Breast epithelium (tissue), 4 donors: ENCODE data around the gene PSMF1. TPM values are rescaled to one million over a fixed set of nuclear protein-coding genes. Genes with fewer than 3 reads are reported as not detected.

Experiments
- DNase-seq, 2 donors: peaks; one replicate each; pipeline ENCODE4 v3.0.0-alpha.2; 2019; ENCODE audit warnings: low spot score in 2 of 2
- H3K27ac ChIP-seq, 2 donors: fragments of 200-600 bp; sonication (generic) in 1 of 2; one replicate each; pipeline ENCODE4 v1.5.1; 2016 to 2019; ENCODE audit warnings: mild to moderate bottlenecking in 1 of 2
- H3K27me3 ChIP-seq, 2 donors: fragments of 200-600 bp; sonication (generic) in 1 of 2; one replicate each; pipeline versions ENCODE4 v1.5.1 to v1.6.0; 2017 to 2019; ENCODE audit warnings: control low read depth in 1 of 2, mild to moderate bottlenecking in 1 of 2
- H3K36me3 ChIP-seq: fragments of 200-600 bp; one replicate; pipeline ENCODE4 v1.5.1; 2019
- H3K4me1 ChIP-seq, 2 donors: fragments of 200-600 bp; sonication (generic); one replicate each; pipeline ENCODE4 v1.5.1; 2016 to 2019; ENCODE audit warnings: control low read depth in 1 of 2
- H3K4me3 ChIP-seq, 3 donors: fragments of 200-600 bp; sonication (generic); 1 replicate in 2 of 3; 2 replicates in 1 of 3; pipeline ENCODE4 v1.5.1; 2016 to 2019; ENCODE audit warnings: mild to moderate bottlenecking in 3 of 3, moderate library complexity in 2 of 3
- H3K9me3 ChIP-seq, 2 donors: fragments of 200-600 bp; sonication (generic) in 1 of 2; one replicate each; pipeline ENCODE4 v1.5.1; 2016 to 2019; ENCODE audit warnings: control low read depth in 1 of 2
- POLR2A ChIP-seq: fragments of 450-650 bp; IDR thresholded peaks from one replicate; pipeline ENCODE4 v1.6.1; 2016; ENCODE audit warnings: antibody characterized with exemption, mild to moderate bottlenecking, moderate library complexity
- POLR2AphosphoS5 ChIP-seq, 3 donors: sonication (generic); formaldehyde crosslinking; IDR thresholded peaks; one replicate each; pipeline ENCODE4 v1.6.1; 2017; ENCODE audit warnings: antibody characterized with exemption in 3 of 3
- intact Hi-C: fragments of 100-400 bp; cut with DNase I; formaldehyde crosslinking; loops from one replicate; pipeline ENCODE4 v1.15.1; 2023; ENCODE audit warnings: low total_unique reads
- total RNA-seq, 3 donors: library from RNA; depleted of rRNA; stranded (reverse); fragments of >200 nt; gene quantifications; one replicate each; pipeline ENCODE4 v1.1.0, GENCODE V29; 2016
- TF ChIP-seq, protein P1 (sequence below), 3 donors: fragments of 450-650 bp; IDR thresholded peaks; one replicate each; pipeline ENCODE4 v1.5.1; 2016 to 2017; ENCODE audit warnings: antibody characterized with exemption in 3 of 3, mild to moderate bottlenecking in 3 of 3, moderate library complexity in 3 of 3

Gene PSMF1
- total RNA-seq, 3 donors from 2014 or later: 71.7 to 98.4 (median 75.1) TPM

DNA sequence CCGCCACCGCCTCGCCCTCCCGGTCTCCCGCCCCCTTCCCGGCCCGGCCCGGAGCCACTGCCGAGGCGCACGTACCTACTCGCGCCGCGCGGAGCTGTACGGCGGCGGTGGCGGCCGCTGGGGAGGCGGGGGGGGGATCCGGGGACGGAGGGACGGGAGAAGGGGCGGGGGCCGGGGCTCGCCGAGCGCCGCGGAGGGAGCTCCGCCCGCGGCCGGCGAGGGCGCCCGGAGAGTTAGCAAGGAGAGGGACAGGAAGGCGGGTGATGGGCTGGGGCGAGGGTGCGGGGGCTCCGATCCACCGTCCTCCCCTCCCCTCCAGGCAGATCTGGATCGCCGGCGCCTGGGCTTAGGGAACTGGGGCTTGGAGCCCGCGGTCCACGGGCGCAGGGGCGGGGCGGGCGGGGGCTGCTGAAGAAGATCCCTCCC, 66.9 kb downstream of the PSMF1 start:
- Histone ChIP-seq H3K27me3 (peaks cover 4 to 28% of the 10 kb centered on the region in 2 donors), H3K9me3 (no peaks in the 10 kb centered on the region), H3K27ac (no peak overlapping the region), H3K4me3 (peak overlapping the region; percentile 45 to 77 (median 58)), H3K36me3 (no peaks in the 10 kb centered on the region), H3K4me1 (no peaks in the 10 kb centered on the region)
- DNase-seq: no peak
- intact Hi-C loops: no loop called here
- no peak for TF ChIP-seq POLR2A
- TF ChIP-seq, protein P1, sequence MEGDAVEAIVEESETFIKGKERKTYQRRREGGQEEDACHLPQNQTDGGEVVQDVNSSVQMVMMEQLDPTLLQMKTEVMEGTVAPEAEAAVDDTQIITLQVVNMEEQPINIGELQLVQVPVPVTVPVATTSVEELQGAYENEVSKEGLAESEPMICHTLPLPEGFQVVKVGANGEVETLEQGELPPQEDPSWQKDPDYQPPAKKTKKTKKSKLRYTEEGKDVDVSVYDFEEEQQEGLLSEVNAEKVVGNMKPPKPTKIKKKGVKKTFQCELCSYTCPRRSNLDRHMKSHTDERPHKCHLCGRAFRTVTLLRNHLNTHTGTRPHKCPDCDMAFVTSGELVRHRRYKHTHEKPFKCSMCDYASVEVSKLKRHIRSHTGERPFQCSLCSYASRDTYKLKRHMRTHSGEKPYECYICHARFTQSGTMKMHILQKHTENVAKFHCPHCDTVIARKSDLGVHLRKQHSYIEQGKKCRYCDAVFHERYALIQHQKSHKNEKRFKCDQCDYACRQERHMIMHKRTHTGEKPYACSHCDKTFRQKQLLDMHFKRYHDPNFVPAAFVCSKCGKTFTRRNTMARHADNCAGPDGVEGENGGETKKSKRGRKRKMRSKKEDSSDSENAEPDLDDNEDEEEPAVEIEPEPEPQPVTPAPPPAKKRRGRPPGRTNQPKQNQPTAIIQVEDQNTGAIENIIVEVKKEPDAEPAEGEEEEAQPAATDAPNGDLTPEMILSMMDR (IDR thresholded peaks at IDR 0.05): no peak
- no peak for TF ChIP-seq POLR2AphosphoS5 (IDR thresholded peaks at IDR 0.05)

DNA sequence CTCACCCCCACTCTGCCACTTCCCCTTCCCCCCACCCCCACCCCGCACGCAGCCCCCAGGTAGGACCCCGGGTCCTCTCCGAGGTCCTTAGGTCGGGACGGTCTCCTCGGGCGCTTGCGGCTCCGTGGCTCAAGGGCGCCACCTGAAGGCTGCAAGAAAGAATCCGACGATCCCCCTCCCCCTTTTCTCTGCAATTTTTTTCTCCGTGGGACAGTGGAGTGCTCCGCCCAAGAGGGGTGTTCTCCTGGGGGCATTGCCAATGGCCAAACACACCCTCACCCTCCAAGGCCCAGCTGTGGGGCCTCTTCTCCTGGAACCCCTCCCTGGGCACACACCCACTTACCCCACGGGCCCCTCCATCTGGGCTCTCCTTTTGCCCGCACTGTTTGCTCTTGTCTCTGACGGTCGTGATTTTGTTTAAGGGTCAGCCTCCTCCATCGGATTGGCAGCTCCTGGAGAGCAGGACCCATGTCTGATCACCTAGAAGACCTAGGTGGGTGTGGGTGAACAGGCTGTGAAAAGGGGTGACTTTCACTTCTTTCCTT, 67.5 kb downstream of the PSMF1 start:
- Histone ChIP-seq H3K27me3 (peaks cover 4 to 28% of the 10 kb centered on the region in 2 donors), H3K4me3 (peak overlapping the region; percentile 45 to 77 (median 58)), H3K36me3 (no peaks in the 10 kb centered on the region), H3K27ac (no peak overlapping the region), H3K4me1 (no peaks in the 10 kb centered on the region), H3K9me3 (no peaks in the 10 kb centered on the region)
- TF ChIP-seq, protein P1 (IDR thresholded peaks at IDR 0.05): peak in 1 of 3 donors; percentile 14
- TF ChIP-seq POLR2A (no peak), POLR2AphosphoS5 (IDR thresholded peaks at IDR 0.05) (no peak)
- DNase-seq: no peak
- intact Hi-C loops: no loop called here

DNA sequence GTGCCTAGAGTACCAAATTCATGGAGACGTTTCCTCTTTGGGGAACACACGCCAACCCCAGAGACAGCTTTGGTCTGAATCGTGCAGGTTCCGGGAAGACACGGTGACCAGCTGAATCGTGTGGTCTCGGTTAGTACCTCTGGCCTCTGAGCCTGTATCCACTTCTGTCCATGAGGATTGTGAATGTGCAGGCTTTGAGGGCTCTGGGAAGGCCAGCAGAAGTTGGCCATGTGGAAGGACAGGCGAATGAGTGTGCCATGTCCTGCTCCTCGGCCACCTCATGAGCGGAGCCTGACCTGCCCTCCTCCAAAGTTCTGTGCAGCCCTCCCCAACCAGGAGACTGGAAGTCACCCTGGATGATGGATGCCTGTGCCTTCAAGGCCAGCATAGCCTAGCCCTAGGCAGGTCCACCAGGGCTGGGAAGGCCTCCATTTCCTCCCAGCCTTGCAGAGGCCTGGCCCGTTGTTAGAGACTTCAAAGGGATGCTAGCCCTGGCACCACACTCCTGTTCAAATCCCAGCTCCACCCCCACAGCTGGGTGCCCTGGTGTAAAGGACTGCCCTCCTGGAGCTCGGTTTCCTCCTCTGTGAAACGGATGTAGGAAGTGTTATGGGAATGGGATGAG, 68.1 kb downstream of the PSMF1 start:
- no peaks in the 10 kb centered on the region for H3K36me3 ChIP-seq
- H3K27me3 ChIP-seq: peaks cover 4 to 28% of the 10 kb centered on the region in 2 donors
- intact Hi-C loops: no loop called here
- H3K9me3 ChIP-seq: no peaks in the 10 kb centered on the region
- no peaks in the 10 kb centered on the region for H3K4me1 ChIP-seq
- no peak for TF ChIP-seq POLR2AphosphoS5 (IDR thresholded peaks at IDR 0.05)
- TF ChIP-seq, protein P1 (IDR thresholded peaks at IDR 0.05): no peak
- TF ChIP-seq POLR2A: no peak
- H3K4me3 ChIP-seq: no peak overlapping the region
- DNase-seq: no peak
- H3K27ac ChIP-seq: no peak overlapping the region

DNA sequence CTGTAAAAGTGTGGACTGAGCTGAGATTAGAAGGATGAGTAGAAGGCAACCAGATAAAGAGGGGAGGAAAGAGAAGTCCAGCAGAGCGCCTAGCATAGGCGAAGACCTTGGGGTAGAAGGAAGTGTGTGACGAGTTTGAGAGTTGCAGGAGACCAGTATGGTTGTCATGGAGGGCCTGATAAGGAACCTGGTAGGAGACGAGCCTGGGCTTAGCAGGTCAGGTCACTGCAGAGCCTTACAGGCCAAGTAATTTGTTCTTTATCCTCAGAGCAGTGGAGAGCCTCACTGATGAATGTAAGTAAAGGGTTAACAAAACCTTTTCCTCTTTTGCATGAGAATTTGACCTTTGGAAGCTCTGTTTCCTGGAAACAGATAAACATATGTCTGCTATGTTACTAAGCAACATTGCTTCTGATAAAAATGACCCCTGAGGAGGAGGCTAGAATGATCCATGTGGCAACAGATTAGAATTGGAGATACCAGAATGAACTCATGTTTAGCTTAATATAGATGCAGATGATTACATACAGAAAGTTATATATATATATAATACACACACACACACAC, 69.3 kb downstream of the PSMF1 start:
- H3K27me3 ChIP-seq: peaks cover 4 to 28% of the 10 kb centered on the region in 2 donors
- intact Hi-C loops: no loop called here
- H3K4me1 ChIP-seq: no peaks in the 10 kb centered on the region
- no peak for DNase-seq
- no peak overlapping the region for H3K27ac ChIP-seq
- no peak for TF ChIP-seq POLR2A
- TF ChIP-seq POLR2AphosphoS5 (IDR thresholded peaks at IDR 0.05): no peak
- TF ChIP-seq, protein P1 (IDR thresholded peaks at IDR 0.05): no peak
- H3K4me3 ChIP-seq: no peak overlapping the region
- H3K9me3 ChIP-seq: no peaks in the 10 kb centered on the region
- no peaks in the 10 kb centered on the region for H3K36me3 ChIP-seq

DNA sequence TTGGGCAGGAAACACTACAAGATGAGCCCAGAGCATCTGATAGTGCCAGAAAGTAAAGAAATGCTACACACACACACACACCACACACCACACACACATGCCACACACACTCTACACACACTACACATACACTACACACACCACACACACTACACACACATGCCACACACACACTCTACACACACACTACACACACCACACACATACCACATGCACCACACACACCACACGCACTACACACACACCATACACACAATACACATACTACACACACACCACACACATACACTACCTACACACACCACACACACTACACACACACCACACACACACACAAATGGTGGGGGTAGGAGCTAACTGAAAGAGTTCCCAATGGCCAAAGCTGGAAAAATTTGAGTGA, 69.9 kb downstream of the PSMF1 start:
- H3K27me3 ChIP-seq: peaks cover 4 to 28% of the 10 kb centered on the region in 2 donors
- no peak for DNase-seq
- intact Hi-C loops: no loop called here
- TF ChIP-seq POLR2AphosphoS5 (IDR thresholded peaks at IDR 0.05) (no peak), POLR2A (no peak)
- TF ChIP-seq, protein P1 (IDR thresholded peaks at IDR 0.05): no peak
- H3K36me3 ChIP-seq: no peaks in the 10 kb centered on the region
- H3K4me1 ChIP-seq: no peaks in the 10 kb centered on the region
- H3K9me3 ChIP-seq: no peaks in the 10 kb centered on the region
- H3K4me3 ChIP-seq: no peak overlapping the region
- H3K27ac ChIP-seq: no peak overlapping the region
